Esophagus squamous epithelium (tissue), 5 donors: ENCODE measurements around the gene CDKN2B. TPM values are rescaled to one million over a fixed set of nuclear protein-coding genes. Genes with fewer than 3 reads are reported as not detected.

Experiments used
- DNase-seq: peaks from one replicate; lab custom pipeline; 2025; lab: John Stamatoyannopoulos, UW
- H3K27ac ChIP-seq, 4 donors: fragments of 200-600 bp; sonication (generic); one replicate each; pipeline ENCODE4 v1.5.1; 2016 to 2019; ENCODE audit warnings: mild to moderate bottlenecking in 1 of 4
- H3K27me3 ChIP-seq, 4 donors: fragments of 200-600 bp; sonication (generic); 1 replicate in 3 of 4; 2 replicates in 1 of 4; pipeline versions ENCODE4 v1.5.1 to v1.6.0; 2017 to 2021; ENCODE audit warnings: antibody characterized with exemption in 1 of 4
- H3K36me3 ChIP-seq, 3 donors: fragments of 200-600 bp; sonication (generic); one replicate each; pipeline ENCODE4 v1.5.1; 2016 to 2019
- H3K4me1 ChIP-seq, 3 donors: fragments of 200-600 bp; sonication (generic); one replicate each; pipeline ENCODE4 v1.5.1; 2017 to 2019
- H3K4me3 ChIP-seq, 4 donors: fragments of 200-600 bp; sonication (generic); 1 replicate in 3 of 4; 2 replicates in 1 of 4; pipeline ENCODE4 v1.5.1; 2016 to 2019; ENCODE audit warnings: mild to moderate bottlenecking in 2 of 4, moderate library complexity in 1 of 4
- H3K9me3 ChIP-seq, 3 donors: fragments of 200-600 bp; sonication (generic); one replicate each; pipeline ENCODE4 v1.5.1; 2016 to 2019
- POLR2A ChIP-seq, 4 donors: fragments of 450-650 bp; IDR thresholded peaks; one replicate each; pipeline ENCODE4 v1.6.1; 2017; ENCODE audit warnings: antibody characterized with exemption in 4 of 4, mild to moderate bottlenecking in 4 of 4, moderate library complexity in 3 of 4
- WGBS, 2 donors: methylation state at CpG; one replicate each; pipeline ENCODE4 v1.1.5; 2018; 5-methylcytosine and 5-hydroxymethylcytosine counted together
- intact Hi-C: fragments of 100-400 bp; cut with DNase I; formaldehyde crosslinking; loops from one replicate; pipeline ENCODE4 v1.15.0; 2022
- total RNA-seq, 4 donors: library from RNA; depleted of rRNA; stranded (reverse); fragments of >200 nt; gene quantifications; one replicate each; pipeline ENCODE4 v1.1.0, GENCODE V29; 2016
- TF ChIP-seq, protein P1 (sequence below), 6 experiments: fragments of 450-650 bp in 4 of 6; fragments of 200-600 bp in 2 of 6; sonication (generic) in 2 of 6; IDR thresholded peaks; one replicate each; pipeline ENCODE4 v1.5.1; 2016 to 2019; ENCODE audit warnings: antibody characterized with exemption in 6 of 6, mild to moderate bottlenecking in 4 of 6, moderate library complexity in 4 of 6
- donor health status: DM: yes; HTN: yes; CAD: no.

CDKN2B gene
- total RNA-seq, 4 donors from 2014 or later: 41.6 to 150 (median 87.6) TPM

DNA sequence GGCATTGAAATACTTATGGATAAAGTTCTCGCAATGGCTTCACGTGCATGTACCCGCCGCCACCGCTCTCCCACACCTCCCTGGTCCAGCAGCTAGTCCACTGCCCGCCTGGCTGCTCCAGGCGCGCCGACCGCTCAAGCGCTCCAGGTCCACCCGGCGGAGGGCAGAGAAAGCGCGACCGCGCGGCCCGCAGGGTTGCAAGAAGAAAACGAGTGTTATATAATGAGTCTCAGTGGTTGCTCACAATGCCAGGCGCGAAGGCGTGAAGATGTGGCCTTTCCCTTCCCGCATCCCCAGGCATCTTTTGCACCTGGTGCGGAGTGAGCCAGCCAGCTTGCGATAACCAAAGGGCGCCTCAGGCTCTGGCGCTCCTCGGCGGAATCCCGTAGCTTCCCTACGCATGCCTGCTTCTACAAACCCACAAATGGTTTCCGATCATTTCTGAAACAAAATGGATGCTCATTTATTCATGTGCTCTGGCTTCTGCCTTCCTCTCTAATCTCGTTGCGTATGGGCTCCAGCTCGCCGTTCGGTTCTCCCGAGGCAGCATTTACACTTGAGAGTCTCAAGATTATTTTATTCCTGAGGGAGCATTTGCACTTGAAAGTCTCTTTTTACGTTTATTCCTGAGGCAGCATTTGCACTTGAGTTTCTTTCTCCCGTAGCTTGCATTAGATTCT, 40.6 kb downstream of the CDKN2B start:
- Histone ChIP-seq H3K4me1 (peaks cover 14 to 47% (median 21%) of the 10 kb centered on the region in 3 donors), H3K27ac (no peak overlapping the region), H3K4me3 (peak overlapping the region in 1 of 4 donors; percentile 1), H3K9me3 (peaks cover 0 to under 1% (median 0%) of the 10 kb centered on the region in 3 donors), H3K27me3 (peaks cover 16 to 100% (median 76%) of the 10 kb centered on the region in 4 donors), H3K36me3 (no peaks in the 10 kb centered on the region)
- no peak for TF ChIP-seq POLR2A (IDR thresholded peaks at IDR 0.05)
- TF ChIP-seq, protein P1, sequence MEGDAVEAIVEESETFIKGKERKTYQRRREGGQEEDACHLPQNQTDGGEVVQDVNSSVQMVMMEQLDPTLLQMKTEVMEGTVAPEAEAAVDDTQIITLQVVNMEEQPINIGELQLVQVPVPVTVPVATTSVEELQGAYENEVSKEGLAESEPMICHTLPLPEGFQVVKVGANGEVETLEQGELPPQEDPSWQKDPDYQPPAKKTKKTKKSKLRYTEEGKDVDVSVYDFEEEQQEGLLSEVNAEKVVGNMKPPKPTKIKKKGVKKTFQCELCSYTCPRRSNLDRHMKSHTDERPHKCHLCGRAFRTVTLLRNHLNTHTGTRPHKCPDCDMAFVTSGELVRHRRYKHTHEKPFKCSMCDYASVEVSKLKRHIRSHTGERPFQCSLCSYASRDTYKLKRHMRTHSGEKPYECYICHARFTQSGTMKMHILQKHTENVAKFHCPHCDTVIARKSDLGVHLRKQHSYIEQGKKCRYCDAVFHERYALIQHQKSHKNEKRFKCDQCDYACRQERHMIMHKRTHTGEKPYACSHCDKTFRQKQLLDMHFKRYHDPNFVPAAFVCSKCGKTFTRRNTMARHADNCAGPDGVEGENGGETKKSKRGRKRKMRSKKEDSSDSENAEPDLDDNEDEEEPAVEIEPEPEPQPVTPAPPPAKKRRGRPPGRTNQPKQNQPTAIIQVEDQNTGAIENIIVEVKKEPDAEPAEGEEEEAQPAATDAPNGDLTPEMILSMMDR (IDR thresholded peaks at IDR 0.05): no peak
- 14 to 19% methylated on average over 22 to 35 of the region's 41 CpGs for WGBS, 2 donors
- DNase-seq: no peak
- intact Hi-C loops: no loop called here

DNA sequence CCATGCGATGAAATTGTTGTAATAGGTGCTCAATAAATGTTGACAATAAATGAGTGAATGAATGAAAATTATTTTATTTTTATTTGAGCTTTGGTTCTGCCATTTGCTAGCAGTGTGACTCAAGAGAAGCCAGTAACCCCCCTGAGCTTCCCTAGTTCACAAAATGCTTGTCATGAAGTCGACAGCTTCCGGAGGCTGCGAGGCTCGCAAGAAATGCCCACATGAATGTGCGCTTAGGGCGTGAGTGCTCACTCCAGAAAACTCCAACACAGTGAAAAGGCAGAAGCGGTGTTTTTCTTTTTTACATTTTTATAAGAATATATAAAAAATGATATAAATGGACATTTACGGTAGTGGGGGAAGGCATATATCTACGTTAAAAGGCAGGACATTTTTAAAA, 41.4 kb downstream of the CDKN2B start:
- DNase-seq: no peak
- no peak overlapping the region for H3K4me3 ChIP-seq
- peaks cover 14 to 47% (median 21%) of the 10 kb centered on the region in 3 donors for H3K4me1 ChIP-seq
- H3K27me3 ChIP-seq: peaks cover 16 to 100% (median 70%) of the 10 kb centered on the region in 4 donors
- intact Hi-C loops: no loop called here
- WGBS, 2 donors: 27 to 49% methylated on average over 10 of the region's 10 CpGs
- H3K36me3 ChIP-seq: no peaks in the 10 kb centered on the region
- no peak for TF ChIP-seq POLR2A (IDR thresholded peaks at IDR 0.05)
- TF ChIP-seq, protein P1 (IDR thresholded peaks at IDR 0.05): no peak
- H3K27ac ChIP-seq: no peak overlapping the region
- peaks cover 0 to 3% (median 0%) of the 10 kb centered on the region in 3 donors for H3K9me3 ChIP-seq

DNA sequence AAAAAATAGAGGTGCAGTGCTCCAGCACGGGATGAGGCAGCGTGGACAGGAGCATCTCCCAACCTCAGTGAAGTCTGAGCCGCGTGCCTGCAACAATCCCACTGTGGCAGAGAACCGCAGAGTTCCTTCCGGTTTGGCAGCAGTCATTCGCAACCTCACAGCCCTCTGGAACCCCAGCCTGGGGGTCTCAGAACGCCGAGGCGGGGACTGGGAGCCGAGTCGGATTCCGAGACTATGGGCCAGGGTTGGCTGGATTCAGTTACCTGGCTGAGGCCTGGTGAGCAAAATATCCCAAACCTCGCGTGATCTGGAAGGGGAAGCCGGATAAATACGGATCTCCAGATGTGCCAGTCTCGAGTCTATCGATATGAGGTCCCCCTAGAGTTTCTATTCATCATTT, 41.9 kb downstream of the CDKN2B start:
- DNase-seq: no peak
- WGBS, 2 donors: 13 to 19% methylated on average over 11 to 17 of the region's 19 CpGs
- peaks cover 0 to 3% (median 0%) of the 10 kb centered on the region in 3 donors for H3K9me3 ChIP-seq
- no peak for TF ChIP-seq POLR2A (IDR thresholded peaks at IDR 0.05)
- TF ChIP-seq, protein P1 (IDR thresholded peaks at IDR 0.05): no peak
- intact Hi-C loops: no loop called here
- H3K27me3 ChIP-seq: peaks cover 16 to 100% (median 65%) of the 10 kb centered on the region in 4 donors
- H3K27ac ChIP-seq: no peak overlapping the region
- H3K4me1 ChIP-seq: peaks cover 14 to 47% (median 21%) of the 10 kb centered on the region in 3 donors
- no peaks in the 10 kb centered on the region for H3K36me3 ChIP-seq
- no peak overlapping the region for H3K4me3 ChIP-seq

DNA sequence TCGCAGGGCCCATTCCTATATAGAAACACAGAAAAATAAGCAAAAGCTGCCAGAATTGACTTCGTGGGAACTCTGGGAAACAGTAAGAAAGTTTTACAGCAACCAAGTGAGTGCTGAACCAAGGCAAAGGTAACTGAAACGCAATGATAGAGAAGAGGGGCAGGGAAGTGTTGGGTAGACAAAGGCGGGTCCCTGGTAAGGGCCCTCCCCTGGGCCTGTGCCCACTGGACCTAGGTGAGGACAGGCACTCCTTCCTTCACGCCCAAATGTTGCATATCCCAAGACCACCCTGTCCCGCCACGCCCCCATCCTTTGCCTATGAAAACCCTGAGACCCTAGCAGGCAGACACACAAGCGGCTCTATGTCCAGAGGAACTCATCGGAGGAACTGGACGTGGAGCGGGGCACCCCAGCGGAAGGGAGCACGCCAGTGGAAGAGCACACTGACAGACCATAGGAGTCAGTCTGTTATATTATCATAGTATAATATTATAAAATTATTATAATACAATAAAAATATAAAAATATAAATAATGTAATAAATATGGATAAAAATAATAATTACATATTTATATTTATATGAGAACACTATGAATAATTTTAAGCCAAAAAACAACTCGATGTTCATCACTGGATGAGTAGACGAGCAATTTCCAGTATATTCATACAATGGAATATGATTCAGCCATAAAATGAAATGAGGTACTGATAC, 42.8 kb downstream of the CDKN2B start:
- no peak for DNase-seq
- no peaks in the 10 kb centered on the region for H3K36me3 ChIP-seq
- H3K27me3 ChIP-seq: peaks cover 16 to 100% (median 59%) of the 10 kb centered on the region in 4 donors
- TF ChIP-seq, protein P1 (IDR thresholded peaks at IDR 0.05): no peak
- TF ChIP-seq POLR2A (IDR thresholded peaks at IDR 0.05): no peak
- 31 to 37% methylated on average over 15 of the region's 15 CpGs for WGBS, 2 donors
- peaks cover 14 to 47% (median 21%) of the 10 kb centered on the region in 3 donors for H3K4me1 ChIP-seq
- peaks cover 0 to 3% (median 0%) of the 10 kb centered on the region in 3 donors for H3K9me3 ChIP-seq
- peak overlapping the region in 1 of 4 donors; percentile 58 for H3K4me3 ChIP-seq
- no peak overlapping the region for H3K27ac ChIP-seq
- intact Hi-C loops: no loop called here
